Stimulated activated CD4-positive, alpha-beta T cell treated with anti-CD3 and anti-CD28 coated beads, Interleukin-1b, Interleukin-23, amount 100 ng/mL, for 1 hour (primary cell): ENCODE results near the gene MYOC.
"Not testable (repeated sequence)": the region's sequence is repeated elsewhere in the genome, so short reads cannot be mapped to it uniquely, and the experiment has no call there.

Experiments
- DNase-seq, 2 donors: peaks; one replicate each; pipeline ENCODE4 v3.0.0-alpha.2; 2020; ENCODE audit warnings: low read depth in 2 of 2

The MYOC gene

GRCh38 chr1:171653796-171654195 is 1.3 kb upstream of the MYOC start:
- no peak for DNase-seq

- no peak for DNase-seq
Measured at GRCh38 chr1:171646249-171646560, 6.3 kb downstream of the MYOC start.

- no peak for DNase-seq
Measured at GRCh38 chr1:171645553-171646248, 6.8 kb downstream of the MYOC start.

- peak; percentile 3 to 24 for DNase-seq
Measured at GRCh38 chr1:171644805-171645483, 7.5 kb downstream of the MYOC start.

- DNase-seq, result no peak
Measured at GRCh38 chr1:171643156-171643555, 9.3 kb downstream of the MYOC start.

GRCh38 chr1:171642197-171642596 is 10.3 kb downstream of the MYOC start:
- no peak for DNase-seq

GRCh38 chr1:171641076-171641864 is 11.2 kb downstream of the MYOC start:
- no peak for DNase-seq

- no peak for DNase-seq
Measured at GRCh38 chr1:171640225-171640624, 12.3 kb downstream of the MYOC start.

GRCh38 chr1:171637928-171638576 is 14.4 kb downstream of the MYOC start:
- DNase-seq, result no peak

- DNase-seq, result no peak
Measured at GRCh38 chr1:171636141-171636540, 16.3 kb downstream of the MYOC start.

GRCh38 chr1:171635661-171636060 is 16.8 kb downstream of the MYOC start:
- DNase-seq, result no peak

- no peak for DNase-seq
Measured at GRCh38 chr1:171628225-171628624, 24.3 kb downstream of the MYOC start.

GRCh38 chr1:171627020-171627419 is 25.5 kb downstream of the MYOC start:
- no peak for DNase-seq

- DNase-seq, result no peak
Measured at GRCh38 chr1:171625225-171625624, 27.3 kb downstream of the MYOC start.

- DNase-seq, result no peak
Measured at GRCh38 chr1:171623651-171624331, 28.7 kb downstream of the MYOC start.

- DNase-seq, result no peak
Measured at GRCh38 chr1:171622152-171622462, 30.4 kb downstream of the MYOC start, which contains the start of gene MYOCOS. Gene MYOCOS, plus strand, starts transcription at chr1:171622243. Its CDS starts 1,641 bp downstream, at chr1:171623884.

- DNase-seq, result no peak
Measured at GRCh38 chr1:171616586-171616985, 35.9 kb downstream of the MYOC start.

GRCh38 chr1:171615122-171615906 is 37.2 kb downstream of the MYOC start:
- DNase-seq, result not testable (repeated sequence)

GRCh38 chr1:171613282-171613681 is 39.2 kb downstream of the MYOC start:
- DNase-seq, result no peak

GRCh38 chr1:171611306-171611705 is 41.2 kb downstream of the MYOC start:
- no peak for DNase-seq

GRCh38 chr1:171610385-171610784 is 42.1 kb downstream of the MYOC start:
- no peak for DNase-seq
